ENCODE results near the gene RDH13.
"Not testable (repeated sequence)": the region's sequence is repeated elsewhere in the genome, so short reads cannot be mapped to it uniquely, and the experiment has no call there.

The RDH13 gene

GRCh38 chr19:55076321-55076720 is 13.4 kb upstream of the RDH13 start:
- DNase-seq: no peak

DNA sequence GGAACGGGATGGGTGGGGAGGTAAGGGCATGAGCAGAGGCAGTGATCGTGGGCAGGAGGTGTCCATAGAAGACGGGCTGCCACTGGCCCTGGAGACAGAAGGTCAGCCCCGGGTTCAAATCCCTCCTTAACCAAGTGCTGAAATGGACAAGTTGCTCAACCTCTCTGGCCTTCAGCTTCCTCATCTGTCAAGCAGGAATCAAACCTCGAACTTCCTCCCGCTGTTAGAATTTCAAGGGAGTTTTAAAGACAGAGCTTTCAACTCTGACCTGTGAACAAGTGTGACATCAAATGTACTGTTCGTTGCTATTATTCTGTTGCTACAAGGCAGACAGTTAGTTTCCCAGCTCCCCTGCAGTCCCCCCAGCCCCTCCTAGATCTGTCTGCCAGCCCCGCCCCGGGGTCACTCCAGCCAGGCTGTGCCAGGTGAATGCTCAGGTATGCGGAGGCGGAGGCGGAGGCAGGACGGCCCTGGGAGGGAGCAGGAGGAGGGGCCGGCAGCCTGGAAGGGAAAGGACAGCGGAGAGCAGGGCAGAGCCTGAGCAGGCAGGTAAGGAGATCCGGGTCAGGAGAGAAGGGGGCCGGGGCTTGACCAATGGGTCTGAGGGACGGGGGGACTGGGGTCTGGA is 12.5 kb upstream of the RDH13 start, which contains the start of gene EPS8L1:
Gene EPS8L1, plus strand, starts transcription at position 499 of the 628 bp plus-strand sequence. CDS start 576 bp downstream, outside the sequence.
- DNase-seq: no peak

DNA sequence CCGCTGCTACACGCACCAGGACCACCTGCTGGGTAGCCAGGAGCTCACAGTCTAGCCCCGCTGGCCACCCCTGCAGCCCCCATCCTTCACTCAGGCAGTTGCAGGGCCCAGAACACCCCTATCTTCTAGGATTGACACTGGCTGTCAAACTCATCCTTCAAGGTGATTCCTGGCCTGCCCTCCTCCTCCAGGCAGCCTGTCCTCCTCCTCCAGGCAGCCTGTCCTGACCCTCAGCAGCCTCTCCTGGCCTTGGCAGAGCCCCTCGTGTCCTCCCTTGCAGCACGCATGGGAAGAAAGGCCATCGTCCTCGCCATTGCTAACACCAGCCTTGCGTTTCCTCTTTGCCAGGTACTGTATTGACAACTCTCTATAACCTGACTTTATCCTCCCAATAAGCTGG is 9.0 kb upstream of the RDH13 start:
- no peak for DNase-seq

GRCh38 chr19:55071129-55071502 is 8.2 kb upstream of the RDH13 start:
- no peak for DNase-seq

DNA sequence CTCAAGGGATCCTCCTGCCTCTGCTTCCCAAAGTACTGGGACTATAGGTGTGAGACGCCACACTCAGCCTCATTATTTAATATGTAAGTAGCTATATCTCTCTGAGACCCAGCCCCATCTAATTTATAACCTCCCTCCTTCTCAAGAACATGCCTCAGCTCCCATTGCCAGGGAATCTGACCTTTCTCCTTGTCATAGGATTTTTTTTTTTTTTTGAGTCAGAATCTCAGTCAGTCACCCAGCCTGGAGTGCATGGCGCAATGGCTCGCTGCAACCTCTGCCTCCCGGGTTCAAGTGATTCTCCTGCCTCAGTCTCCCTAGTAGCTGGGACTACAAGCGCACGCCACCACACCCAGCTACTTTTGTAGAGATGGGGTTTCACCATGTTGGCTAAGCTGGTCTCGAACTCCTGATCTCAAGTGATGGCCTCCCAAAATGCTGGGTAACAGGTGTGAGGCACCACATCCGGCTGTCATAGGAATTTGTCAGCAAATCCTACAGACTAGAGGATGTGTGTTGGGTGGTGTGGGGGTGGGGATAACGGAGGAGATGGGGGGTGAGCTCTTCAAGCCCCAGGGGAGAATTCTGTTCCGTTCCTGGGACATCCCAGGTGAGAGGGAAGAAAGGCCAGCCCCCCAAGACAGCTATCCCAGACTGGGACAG is 7.6 kb upstream of the RDH13 start:
- no peak for DNase-seq

DNA sequence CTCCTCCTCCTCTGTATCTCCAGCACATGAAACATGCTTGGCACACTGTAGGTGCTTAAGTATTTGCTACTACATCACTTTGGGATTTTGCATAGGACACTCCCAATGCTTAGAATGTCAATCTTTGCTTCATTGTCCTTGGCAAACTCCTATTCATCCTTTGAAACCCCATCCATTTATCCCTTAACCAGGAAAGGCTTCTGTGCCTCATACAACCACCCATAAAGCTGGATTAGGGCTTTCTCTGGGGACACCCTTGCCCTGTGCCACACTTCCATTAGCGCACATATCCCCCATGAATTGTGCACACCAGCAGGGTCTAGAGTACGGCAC is 6.9 kb upstream of the RDH13 start:
- no peak for DNase-seq

GRCh38 chr19:55068950-55069864 is 6.3 kb upstream of the RDH13 start:
- no peak for DNase-seq

DNA sequence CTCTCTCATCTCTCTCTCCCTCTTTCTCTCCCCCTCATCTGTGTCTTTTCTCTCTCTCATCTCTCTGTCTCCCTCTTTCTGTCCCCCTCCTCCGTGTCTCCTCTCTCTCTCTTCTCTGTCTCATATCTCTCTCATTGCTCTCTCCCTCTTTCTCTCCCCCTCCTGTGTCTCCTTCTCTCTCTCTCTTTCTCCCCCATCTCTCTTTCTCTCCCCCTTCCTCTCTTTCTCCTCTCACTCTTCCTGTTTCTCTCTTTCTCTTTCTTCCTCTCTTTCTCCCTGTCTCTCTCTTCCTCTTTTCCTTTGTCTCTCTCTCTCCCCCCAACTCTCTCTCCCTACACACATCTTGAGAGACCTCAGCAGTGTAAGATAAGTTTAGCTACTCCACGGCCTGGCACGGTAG is 4.9 kb upstream of the RDH13 start:
- no peak for DNase-seq

- no peak for DNase-seq
Observed at GRCh38 chr19:55066107-55066709, 3.3 kb upstream of the RDH13 start.

DNA sequence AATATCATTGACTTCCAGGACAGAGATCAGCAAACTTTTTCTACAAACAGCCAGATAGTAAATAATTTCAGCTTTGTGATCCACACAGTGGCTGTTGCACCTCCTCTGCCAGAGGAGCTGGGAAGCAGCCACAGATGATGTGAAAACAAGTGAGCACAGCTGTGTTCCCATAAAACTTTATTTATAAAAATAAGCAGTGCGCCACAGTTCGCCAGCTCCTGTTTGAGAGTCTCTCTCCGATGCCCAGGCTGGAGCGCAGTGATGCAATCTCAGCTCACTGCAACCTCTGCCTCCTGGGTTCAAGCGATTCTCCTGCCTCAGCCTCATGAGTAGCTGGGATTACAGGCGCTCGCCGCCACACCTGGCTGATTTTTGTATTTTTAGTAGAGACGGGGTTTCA is 2.6 kb upstream of the RDH13 start:
- DNase-seq: not testable (repeated sequence)

- no peak for DNase-seq
Observed at GRCh38 chr19:55063492-55063843, 520 bp upstream of the RDH13 start.

DNA sequence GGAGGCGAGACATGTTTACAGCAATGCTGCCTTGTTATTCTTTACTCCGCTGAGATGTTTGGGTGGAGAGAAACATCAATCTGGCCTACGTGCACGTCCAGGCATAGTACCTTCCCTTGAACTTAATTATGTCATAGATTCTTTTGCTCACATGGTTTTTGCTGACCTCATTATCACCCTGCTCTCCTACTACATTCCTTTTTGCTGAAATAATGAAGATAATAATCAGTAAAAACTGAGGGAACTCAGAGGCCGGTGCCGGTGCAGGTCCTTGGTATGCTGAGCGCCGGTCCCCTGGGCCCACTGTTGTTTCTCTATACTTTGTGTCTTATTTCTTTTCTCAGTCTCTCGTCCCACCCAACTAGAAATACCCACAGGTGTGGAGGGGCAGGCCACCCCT is 2.7 kb downstream of the RDH13 start:
- DNase-seq: not testable (repeated sequence)

DNA sequence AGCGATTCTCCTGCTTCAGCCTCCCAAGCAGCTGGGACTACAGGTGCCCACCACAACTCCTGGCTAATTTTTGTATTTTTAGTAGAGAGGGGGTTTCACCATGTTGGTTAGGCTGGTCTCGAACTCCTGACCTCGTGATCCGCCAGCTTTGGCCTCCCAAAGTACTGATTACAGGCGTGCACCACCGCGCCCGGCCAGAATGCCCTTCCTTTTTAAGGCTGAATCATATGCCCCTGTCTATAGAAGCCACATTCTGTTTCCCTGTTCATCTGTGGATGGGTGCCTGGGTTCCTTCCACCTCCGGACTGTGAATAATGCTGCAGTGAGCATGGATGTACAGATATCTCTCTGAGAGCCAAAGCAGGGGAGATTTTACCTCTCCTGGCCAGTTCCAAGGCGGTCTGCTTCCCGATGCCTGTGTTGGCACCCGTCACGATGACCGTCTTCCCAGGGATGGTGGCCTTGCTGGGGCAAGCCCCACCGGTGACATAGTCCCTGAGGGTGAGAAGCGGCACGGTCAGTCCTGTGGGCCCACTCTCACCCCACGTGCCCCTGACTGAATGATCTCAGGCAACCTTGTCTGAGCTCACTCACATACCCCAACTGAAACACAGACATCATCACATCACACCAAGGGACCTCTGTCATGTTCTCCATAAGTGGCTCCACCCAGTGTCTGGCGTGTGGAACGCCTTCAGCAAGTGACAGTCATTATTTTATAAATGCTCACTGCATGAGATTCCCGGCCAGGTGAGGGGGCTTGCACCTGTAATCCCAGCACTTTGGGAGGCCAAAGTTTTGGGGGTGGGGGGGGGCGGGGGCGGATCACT is 4.0 kb downstream of the RDH13 start:
- DNase-seq: no peak

DNA sequence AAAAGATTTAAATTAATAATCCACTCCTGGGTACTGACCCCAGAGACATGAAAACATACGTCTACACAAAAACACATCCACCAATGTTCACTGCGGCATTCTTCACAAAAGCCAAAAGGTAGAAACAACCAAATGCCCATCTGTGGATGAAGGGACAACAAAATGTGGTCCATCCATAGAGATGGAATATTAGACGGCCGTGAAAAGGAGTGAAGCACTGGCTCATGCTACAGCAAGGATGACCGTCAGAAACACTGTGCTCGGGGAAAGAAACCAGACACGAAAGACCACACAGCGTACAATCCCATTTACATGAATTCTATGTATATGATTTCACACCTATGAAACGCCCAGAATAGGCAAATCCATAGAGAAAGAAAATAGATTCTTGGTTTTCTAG is 6.1 kb downstream of the RDH13 start:
- no peak for DNase-seq

DNA sequence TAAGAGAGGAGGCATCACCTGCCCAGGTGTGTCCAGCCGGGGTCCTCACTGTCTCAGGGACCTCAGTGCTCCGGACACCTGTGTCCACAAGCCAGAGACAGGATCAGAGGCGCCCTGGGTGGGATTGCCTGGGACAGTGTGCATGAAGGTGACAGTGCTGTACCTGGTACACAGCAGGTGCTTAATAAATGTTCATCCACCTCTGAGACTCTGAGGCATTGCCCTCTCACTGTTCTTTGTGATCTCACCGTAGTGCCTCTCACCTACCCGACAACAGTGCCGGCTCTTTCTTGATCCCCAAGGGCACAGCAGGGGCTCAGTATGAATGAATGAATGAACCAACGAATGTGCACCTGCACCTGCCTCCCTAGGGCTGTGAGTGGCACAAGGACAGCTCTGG is 9.2 kb downstream of the RDH13 start:
- no peak for DNase-seq

GRCh38 chr19:55050749-55051532 is 12.0 kb downstream of the RDH13 start:
- DNase-seq: no peak

DNA sequence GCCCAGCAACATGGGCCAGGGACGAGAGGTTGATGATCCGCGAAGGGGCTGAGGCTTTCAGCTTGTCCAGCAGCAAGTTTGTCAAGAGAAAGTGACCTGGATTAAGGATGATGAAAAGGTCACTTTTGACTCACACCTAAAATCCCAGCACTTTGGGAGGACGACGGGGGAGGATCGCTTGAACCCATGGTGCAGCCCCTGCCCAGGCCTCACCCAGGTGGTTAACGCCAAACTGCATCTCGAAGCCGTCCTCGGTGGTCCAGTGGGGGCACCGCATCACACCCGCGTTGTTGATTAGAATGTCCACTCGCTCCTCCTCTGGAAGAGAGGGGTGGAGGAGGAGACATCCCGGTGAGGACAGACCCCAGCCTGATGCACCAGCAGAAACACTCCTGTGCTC is 14.5 kb downstream of the RDH13 start:
- DNase-seq: no peak

DNA sequence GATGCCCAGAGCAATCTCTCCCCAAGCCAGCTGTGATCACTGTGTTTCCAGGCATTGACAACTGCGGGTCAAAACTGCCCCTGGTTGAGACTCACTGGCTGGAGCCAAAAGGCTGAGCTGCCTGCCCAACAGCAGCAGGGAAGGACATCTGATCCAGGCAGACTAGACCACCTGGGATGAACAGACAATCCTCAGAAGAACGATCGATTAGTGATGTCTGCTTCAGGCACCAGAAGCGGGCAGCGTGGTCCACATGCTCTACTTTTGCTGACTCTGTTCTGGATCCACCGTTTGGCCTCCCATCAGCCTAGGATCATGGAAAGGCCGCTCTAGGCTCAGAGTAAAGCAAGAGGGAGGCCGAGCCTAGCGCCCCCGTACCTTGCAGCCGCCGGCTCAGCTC is 15.0 kb downstream of the RDH13 start:
- no peak for DNase-seq

DNA sequence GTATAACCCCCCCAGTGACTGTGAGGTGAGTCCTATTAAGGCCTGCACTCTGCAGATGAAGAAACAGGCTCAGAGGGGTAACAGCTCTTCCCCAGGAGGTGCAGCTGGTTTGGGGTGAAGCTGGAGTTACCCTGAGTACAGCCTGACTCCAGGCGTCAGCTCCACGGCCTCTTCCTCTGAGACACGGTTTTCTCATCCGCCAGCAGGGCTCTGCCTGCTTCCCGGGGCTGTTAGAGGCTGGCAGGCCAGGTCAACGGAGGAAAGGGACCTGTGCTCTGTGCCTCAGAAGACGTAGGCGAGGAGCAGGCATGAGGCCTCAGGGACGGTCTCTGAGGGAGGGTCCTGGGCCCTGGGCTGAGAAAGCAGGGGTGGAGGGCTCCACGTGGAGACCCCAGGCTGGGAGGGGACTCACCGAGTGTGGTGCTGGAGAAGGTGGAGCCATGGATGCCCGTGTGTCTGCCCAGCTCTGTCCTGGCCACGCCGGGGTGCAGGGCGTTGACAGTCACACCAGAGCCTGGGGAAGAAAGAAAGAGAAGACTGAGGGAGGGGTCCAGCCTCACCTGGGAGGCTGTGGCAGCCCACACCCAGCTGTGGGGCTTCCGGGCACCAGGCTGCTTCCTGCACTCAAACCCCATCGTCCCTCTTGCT is 15.8 kb downstream of the RDH13 start:
- DNase-seq: no peak

GRCh38 chr19:55044771-55045716 is 17.9 kb downstream of the RDH13 start:
- DNase-seq: no peak
